Body of pancreas (tissue), 4 donors: ENCODE results near the gene UTP25. TPM values are rescaled to one million over a fixed set of nuclear protein-coding genes. Genes with fewer than 3 reads are reported as not detected.

Experiments used
- ATAC-seq: fragments of 150-250 bp; one replicate; pipeline ENCODE4 v1.9.1; 2016
- DNase-seq, 4 donors: peaks; one replicate each; pipeline ENCODE4 v3.0.0-alpha.2; 2019
- H3K27ac ChIP-seq, 4 donors: fragments of 200-600 bp; sonication (generic); 1 replicate in 3 of 4; 2 replicates in 1 of 4; pipeline versions ENCODE4 v1.5.1 to v1.6.1; 2016 to 2019; ENCODE audit warnings: mild to moderate bottlenecking in 1 of 4, mixed read lengths in 1 of 4, moderate library complexity in 1 of 4
- H3K27me3 ChIP-seq, 2 donors: fragments of 200-600 bp; sonication (generic); one replicate each; pipeline ENCODE4 v1.6.0; 2016; ENCODE audit warnings: mild to moderate bottlenecking in 1 of 2
- H3K36me3 ChIP-seq, 2 donors: fragments of 200-600 bp; sonication (generic); replicated peaks in 1 of 2; 2 replicates each; pipeline ENCODE4 v1.5.1; 2016; ENCODE audit warnings: low read depth in 2 of 2; ENCODE audit not compliant: insufficient read depth in 1 of 2
- H3K4me1 ChIP-seq: fragments of 200-600 bp; sonication (generic); one replicate; pipeline ENCODE4 v1.6.0; 2016
- H3K4me3 ChIP-seq, 2 donors: fragments of 200-600 bp; sonication (generic); 1 replicate in 1 of 2; 2 replicates in 1 of 2; pipeline ENCODE4 v1.5.1; 2016 to 2019
- H3K9me3 ChIP-seq, 3 donors: fragments of 200-600 bp; sonication (generic); 1 replicate in 2 of 3; 2 replicates in 1 of 3; pipeline ENCODE4 v1.5.1; 2016
- CTCF ChIP-seq, 7 experiments: fragments of 450-650 bp in 4 of 7; fragments of 200-600 bp in 3 of 7; sonication (generic) in 3 of 7; IDR thresholded peaks; one replicate each; pipeline ENCODE4 v1.5.1; 2016 to 2019; ENCODE audit warnings: antibody characterized with exemption in 7 of 7
- POLR2A ChIP-seq, 3 donors: fragments of 450-650 bp; IDR thresholded peaks; one replicate each; pipeline ENCODE4 v1.6.1; 2016; ENCODE audit warnings: antibody characterized with exemption in 3 of 3, mild to moderate bottlenecking in 2 of 3
- WGBS, 2 donors: methylation state at CpG; one replicate each; pipeline ENCODE4 v1.1.5; 2017; 5-methylcytosine and 5-hydroxymethylcytosine counted together
- intact Hi-C: fragments of 100-400 bp; cut with DNase I; formaldehyde crosslinking; loops from one replicate; pipeline ENCODE4 v1.15.1; 2023
- total RNA-seq, 2 donors: library from RNA; depleted of rRNA; stranded (reverse); fragments of >200 nt; gene quantifications; one replicate each; pipeline ENCODE4 v1.1.0, GENCODE V29; 2016

The UTP25 gene
- total RNA-seq, 2 donors from 2014 or later, result 2.0 to 5.7 TPM

DNA sequence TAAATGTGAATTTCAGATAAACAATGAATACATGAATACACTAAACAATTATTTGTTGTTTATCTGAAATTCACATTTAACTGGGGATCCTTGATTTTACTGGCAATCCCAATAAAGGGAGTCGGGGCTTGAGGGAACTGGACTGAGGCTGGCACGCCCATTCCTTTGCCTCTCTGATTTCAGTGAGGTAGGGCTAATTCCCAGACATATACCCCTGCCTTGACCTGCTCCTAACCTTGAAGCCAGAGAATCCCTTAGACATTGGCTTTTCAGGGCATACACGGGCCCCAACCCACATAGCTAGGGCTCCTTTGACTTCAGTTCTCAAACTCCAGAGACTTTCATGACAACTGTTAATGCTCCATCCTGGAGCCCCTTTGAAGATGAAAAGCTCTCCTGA, 10.8 kb upstream of the UTP25 start:
- DNase-seq, result no peak
- Histone ChIP-seq H3K36me3 (no peaks in the 10 kb centered on the region), H3K27ac (no peak overlapping the region), H3K4me1 (no peaks in the 10 kb centered on the region), H3K4me3 (no peak overlapping the region), H3K27me3 (no peaks in the 10 kb centered on the region), H3K9me3 (no peaks in the 10 kb centered on the region)
- no peak for TF ChIP-seq CTCF (IDR thresholded peaks at IDR 0.05)
- no peak for TF ChIP-seq POLR2A (IDR thresholded peaks at IDR 0.05)
- intact Hi-C loops, result no loop called here
- no peak for ATAC-seq
- WGBS, 2 donors, result 62 to 67% methylated on average over 3 of the region's 3 CpGs

DNA sequence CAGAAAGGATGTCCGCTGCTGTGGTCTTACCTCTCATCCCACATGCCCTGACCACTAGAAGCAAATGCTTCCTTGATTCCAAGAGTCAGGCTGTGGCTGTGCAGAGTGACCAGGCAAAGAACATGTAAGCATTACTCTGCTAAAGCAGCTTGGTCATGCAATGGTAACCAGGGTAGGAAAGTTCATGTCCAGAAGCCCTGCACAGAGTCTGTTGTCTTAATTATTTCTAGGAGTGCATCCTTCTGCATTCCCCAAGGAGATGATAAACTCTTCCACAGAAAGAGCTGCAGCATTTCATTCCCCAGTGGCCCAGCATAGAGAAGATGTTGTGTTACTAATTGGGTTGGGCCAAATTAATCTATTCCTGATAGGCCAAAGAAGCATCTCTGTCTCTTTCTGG, 10.1 kb upstream of the UTP25 start:
- Histone ChIP-seq H3K27me3 (no peaks in the 10 kb centered on the region), H3K4me1 (peaks cover under 1% of the 10 kb centered on the region), H3K4me3 (no peak overlapping the region), H3K27ac (no peak overlapping the region), H3K9me3 (no peaks in the 10 kb centered on the region), H3K36me3 (no peaks in the 10 kb centered on the region)
- intact Hi-C loops, result no loop called here
- ATAC-seq (no peak), DNase-seq (no peak)
- WGBS, 2 donors, result 87 to 100% methylated on average over 1 of the region's 1 CpG
- TF ChIP-seq CTCF (IDR thresholded peaks at IDR 0.05) (no peak), POLR2A (IDR thresholded peaks at IDR 0.05) (no peak)

DNA sequence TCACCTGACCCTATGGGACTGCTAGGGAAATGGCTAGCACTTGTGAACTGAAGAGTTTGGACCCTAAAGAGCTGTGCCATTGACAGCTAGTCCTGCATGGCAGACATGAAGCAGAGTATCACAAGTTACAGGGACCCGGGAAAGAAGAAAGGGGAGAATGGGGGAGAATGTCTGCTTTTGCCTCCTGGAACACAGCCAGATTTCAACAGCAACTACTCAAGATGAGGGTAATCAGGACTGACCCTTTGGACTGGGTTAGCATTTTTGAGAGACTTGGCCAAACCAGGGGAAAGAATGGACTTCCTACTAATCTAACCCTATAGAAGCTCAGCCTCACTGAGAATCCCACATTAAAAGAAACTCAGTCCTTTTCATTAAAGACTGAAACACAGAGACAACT, 8.7 kb upstream of the UTP25 start:
- Histone ChIP-seq H3K4me1 (peaks cover 4% of the 10 kb centered on the region), H3K4me3 (no peak overlapping the region), H3K27me3 (no peaks in the 10 kb centered on the region), H3K9me3 (no peaks in the 10 kb centered on the region), H3K36me3 (no peaks in the 10 kb centered on the region), H3K27ac (no peak overlapping the region)
- 16 to 43% methylated on average over 1 of the region's 1 CpG for WGBS, 2 donors
- intact Hi-C loops, result no loop called here
- DNase-seq, result no peak
- ATAC-seq, result no peak
- no peak for TF ChIP-seq CTCF (IDR thresholded peaks at IDR 0.05)
- no peak for TF ChIP-seq POLR2A (IDR thresholded peaks at IDR 0.05)

GRCh38 chr1:209820986-209821385, 6.8 kb upstream of the UTP25 start:
- DNase-seq (no peak), ATAC-seq (no peak)
- peaks cover 4% of the 10 kb centered on the region for H3K4me1 ChIP-seq
- H3K4me3 ChIP-seq, result no peak overlapping the region
- H3K27ac ChIP-seq, result no peak overlapping the region
- TF ChIP-seq POLR2A (IDR thresholded peaks at IDR 0.05) (no peak), CTCF (IDR thresholded peaks at IDR 0.05) (no peak)
- 40 to 50% methylated on average over 4 of the region's 4 CpGs for WGBS, 2 donors
- no peaks in the 10 kb centered on the region for H3K27me3 ChIP-seq
- intact Hi-C loops, result no loop called here
- H3K9me3 ChIP-seq, result no peaks in the 10 kb centered on the region
- no peaks in the 10 kb centered on the region for H3K36me3 ChIP-seq

DNA sequence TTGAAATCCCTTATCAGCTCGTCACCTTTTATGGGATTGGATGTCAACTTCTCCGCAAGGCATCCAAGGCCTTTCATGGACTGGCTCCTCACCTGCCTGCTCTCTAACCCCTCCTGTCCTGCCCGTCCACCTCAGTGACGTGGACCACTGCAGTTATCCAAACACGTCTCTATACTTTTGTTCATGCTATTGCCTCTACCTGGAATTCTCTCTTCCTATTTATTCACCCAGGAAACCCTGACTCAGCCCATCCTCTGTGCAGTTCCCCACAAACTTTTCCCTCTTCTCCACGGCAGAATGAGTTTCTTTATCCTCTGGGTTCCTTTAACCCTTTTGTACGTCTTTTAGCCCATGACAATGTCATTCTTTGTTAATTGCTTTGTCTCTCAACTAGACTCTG, 5.1 kb upstream of the UTP25 start:
- Histone ChIP-seq H3K27ac (no peak overlapping the region), H3K4me3 (no peak overlapping the region), H3K27me3 (no peaks in the 10 kb centered on the region), H3K9me3 (no peaks in the 10 kb centered on the region), H3K4me1 (peaks cover 4% of the 10 kb centered on the region), H3K36me3 (no peaks in the 10 kb centered on the region)
- WGBS, 2 donors, result 35 to 41% methylated on average over 7 of the region's 7 CpGs
- intact Hi-C loops, result no loop called here
- no peak for TF ChIP-seq POLR2A (IDR thresholded peaks at IDR 0.05)
- TF ChIP-seq CTCF (IDR thresholded peaks at IDR 0.05), result no peak
- no peak for DNase-seq
- ATAC-seq, result no peak
